SK-N-SH (cell line): ENCODE measurements around the gene PREB. TPM values are rescaled to one million over a fixed set of nuclear protein-coding genes. Genes with fewer than 3 reads are reported as not detected.

Source experiments
- CTCF ChIA-PET: fragments of 300-600, 350-600 bp; formaldehyde crosslinking; extraction: SDS; loops from one replicate; lab custom pipeline; 2021; lab: Yijun Ruan, JAX
- POLR2A ChIA-PET: fragments of 350-600 bp; sonication (Branson Sonifier 250); formaldehyde crosslinking; extraction: SDS; loops from one replicate; lab custom pipeline; 2020; ENCODE audit warnings: antibody characterized with exemption, inconsistent platforms; lab: Yijun Ruan, JAX
- DNase-seq: peaks from one replicate; pipeline ENCODE4 v3.0.0; 2012
- H2AFZ ChIP-seq: fragments of 200-600 bp; sonication (generic); 2 replicates; pipeline ENCODE4 v1.8.1; 2016; ENCODE audit warnings: antibody characterized with exemption, mild to moderate bottlenecking, low read depth
- H3F3A ChIP-seq: fragments of 200-600 bp; sonication (generic); replicated peaks from 2 replicates; pipeline ENCODE3; 2016; ENCODE audit warnings: antibody characterized with exemption, mild to moderate bottlenecking; ENCODE audit not compliant: insufficient read depth
- H3K27ac ChIP-seq, 2 experiments: fragments of 200-500 bp in 1 of 2; fragments of 200-600 bp in 1 of 2; sonication (Bioruptor generic) in 1 of 2; sonication (generic), shearing (Covaris generic) in 1 of 2; 2 replicates each; pipeline versions ENCODE4 v1.5.1 to v1.6.1; 2014 to 2016; ENCODE audit warnings: low read depth in 2 of 2, inconsistent platforms in 1 of 2, low read length in 1 of 2, mild to moderate bottlenecking in 1 of 2, mixed read lengths in 1 of 2
- H3K27me3 ChIP-seq: fragments of 200-600 bp; sonication (generic), shearing (Covaris generic); 2 replicates; pipeline ENCODE4 v1.6.1; 2016; ENCODE audit warnings: mixed run types; ENCODE audit not compliant: insufficient read depth
- H3K36me3 ChIP-seq, 2 experiments: fragments of 200-500 bp in 1 of 2; fragments of 200-600 bp in 1 of 2; sonication (Bioruptor generic) in 1 of 2; sonication (generic) in 1 of 2; replicated peaks in 1 of 2; 2 replicates each; pipeline versions ENCODE3 to v1.5.1; 2014 to 2016; ENCODE audit warnings: low read length in 1 of 2, mild to moderate bottlenecking in 1 of 2; ENCODE audit not compliant: insufficient read depth in 2 of 2, control insufficient read depth in 1 of 2
- H3K4me1 ChIP-seq, 2 experiments: fragments of 200-500 bp in 1 of 2; fragments of 200-600 bp in 1 of 2; sonication (Bioruptor generic) in 1 of 2; sonication (generic), shearing (Covaris generic) in 1 of 2; 2 replicates each; pipeline versions ENCODE4 v1.5.1 to v1.6.1; 2014 to 2016; ENCODE audit warnings: low read depth in 1 of 2, low read length in 1 of 2, mixed run types in 1 of 2; ENCODE audit not compliant: insufficient read depth in 2 of 2, control insufficient read depth in 1 of 2
- H3K4me2 ChIP-seq: fragments of 200-600 bp; sonication (generic), shearing (Covaris generic); 2 replicates; pipeline ENCODE4 v1.6.1; 2017; ENCODE audit warnings: mixed run types
- H3K4me3 ChIP-seq, 2 experiments: fragments of 200-500 bp in 1 of 2; fragments of 200-600 bp in 1 of 2; sonication (Bioruptor generic) in 1 of 2; sonication (generic), shearing (Covaris generic) in 1 of 2; 2 replicates each; pipeline versions ENCODE4 v1.5.1 to v1.8.1; 2014 to 2016; ENCODE audit warnings: low read depth in 2 of 2, inconsistent platforms in 1 of 2, low read length in 1 of 2, mild to moderate bottlenecking in 1 of 2, mixed read lengths in 1 of 2, moderate library complexity in 1 of 2
- H3K79me2 ChIP-seq: fragments of 200-600 bp; sonication (generic); 2 replicates; pipeline ENCODE4 v1.8.1; 2017; ENCODE audit warnings: mild to moderate bottlenecking; ENCODE audit not compliant: insufficient read depth
- H3K9ac ChIP-seq: fragments of 200-600 bp; sonication (generic); 2 replicates; pipeline ENCODE4 v1.6.1; 2017; ENCODE audit warnings: mixed run types
- H3K9me2 ChIP-seq: fragments of 200-600 bp; sonication (generic); 2 replicates; pipeline ENCODE4 v1.6.1; 2017; ENCODE audit warnings: mixed run types
- H3K9me3 ChIP-seq: fragments of 200-600 bp; sonication (generic); 2 replicates; pipeline ENCODE4 v1.6.1; 2017; ENCODE audit warnings: mixed run types, mild to moderate bottlenecking, moderate library complexity
- H4K20me1 ChIP-seq: fragments of 200-600 bp; sonication (generic); 2 replicates; pipeline ENCODE4 v1.6.1; 2017; ENCODE audit warnings: mild to moderate bottlenecking, mixed run types; ENCODE audit not compliant: insufficient read depth
- EP300 ChIP-seq, 2 experiments: IDR thresholded peaks; 2 replicates each; pipeline versions ENCODE4 v1.4.0 to v1.6.1; 2012; ENCODE audit warnings: borderline replicate concordance in 1 of 2, low read depth in 1 of 2, low read length in 1 of 2
- EZH2phosphoT487 ChIP-seq: fragments of 200-600 bp; sonication (generic); IDR thresholded peaks from 2 replicates; pipeline ENCODE4 v1.6.1; 2017; ENCODE audit warnings: low read depth, mixed run types, mild to moderate bottlenecking, antibody characterized with exemption, moderate library complexity, borderline replicate concordance
- GATA2 ChIP-seq: sonication (generic); formaldehyde crosslinking; IDR thresholded peaks from 2 replicates; pipeline ENCODE4 v1.5.0; 2020; ENCODE audit warnings: mild to moderate bottlenecking, missing genetic modification reagents
- MXI1 ChIP-seq: IDR thresholded peaks from 2 replicates; pipeline ENCODE4 v1.6.1; 2012; ENCODE audit warnings: mild to moderate bottlenecking, low read depth, low read length, improper control_type of control experiment
- POLR2AphosphoS5 ChIP-seq: IDR thresholded peaks from 2 replicates; pipeline ENCODE4 v1.6.1; 2012; ENCODE audit warnings: low read depth, low read length
- RAD21 ChIP-seq: IDR thresholded peaks from 2 replicates; pipeline ENCODE4 v1.6.1; 2012; ENCODE audit warnings: mild to moderate bottlenecking, low read length
- SMC3 ChIP-seq: IDR thresholded peaks from 2 replicates; pipeline ENCODE4 v1.6.1; 2012; ENCODE audit warnings: low read depth, low read length, improper control_type of control experiment
- WGBS: methylation state at CpG from one replicate; pipeline ENCODE4 v1.1.6; 2017; ENCODE audit warnings: low lambda C conversion rate; 5-methylcytosine and 5-hydroxymethylcytosine counted together
- polyA plus RNA-seq, 3 experiments: library from polyadenylated mRNA; depleted of rRNA; stranded (reverse); fragments of >200 nt; gene quantifications; 2 replicates each; pipeline ENCODE4 v1.2.3, GENCODE V29; 2012
- TF ChIP-seq, protein P1 (sequence below): IDR thresholded peaks from 2 replicates; pipeline ENCODE4 v1.4.0; 2012; ENCODE audit warnings: low read depth, borderline replicate concordance
- TF ChIP-seq, protein P2 (sequence below): IDR thresholded peaks from 2 replicates; pipeline ENCODE4; 2012
- TF ChIP-seq, protein P3 (sequence below): fragments of 200-600 bp; sonication (generic); IDR thresholded peaks from 2 replicates; pipeline ENCODE4 v1.6.1; 2017; ENCODE audit warnings: antibody characterized with exemption, mild to moderate bottlenecking, moderate library complexity

PREB gene
- polyA plus RNA-seq, 1 of the 3 experiments (the other 2 are of a cell fraction), result 47.9 TPM

DNA sequence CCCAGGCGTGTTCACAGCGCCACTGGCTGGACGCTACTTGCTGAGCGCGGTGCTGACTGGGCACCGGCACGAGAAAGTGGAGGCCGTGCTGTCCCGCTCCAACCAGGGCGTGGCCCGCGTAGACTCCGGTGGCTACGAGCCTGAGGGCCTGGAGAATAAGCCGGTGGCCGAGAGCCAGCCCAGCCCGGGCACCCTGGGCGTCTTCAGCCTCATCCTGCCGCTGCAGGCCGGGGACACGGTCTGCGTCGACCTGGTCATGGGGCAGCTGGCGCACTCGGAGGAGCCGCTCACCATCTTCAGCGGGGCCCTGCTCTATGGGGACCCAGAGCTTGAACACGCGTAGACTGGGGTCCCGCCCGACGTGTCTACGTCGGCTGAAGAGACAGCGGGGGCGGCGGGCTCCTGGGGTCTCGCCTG, 48.8 kb downstream of the PREB start:
- CTCF ChIA-PET, result interaction anchor here (0.9 to 14.6 kb wide), 30 partner anchors 9 to 475 kb away, joined by 3 to 227 read pairs (median 6); partner anchors contain the start of genes AGBL5, OST4 and TMEM214
- H3K4me2 ChIP-seq, result peak overlapping the region; percentile 89
- H4K20me1 ChIP-seq, result peaks cover 16% of the 10 kb centered on the region; the same call in 1 of the 2 replicates
- H3K27me3 ChIP-seq, result no peaks in the 10 kb centered on the region
- peaks cover 9% of the 10 kb centered on the region for H3K79me2 ChIP-seq
- TF ChIP-seq, protein P1, sequence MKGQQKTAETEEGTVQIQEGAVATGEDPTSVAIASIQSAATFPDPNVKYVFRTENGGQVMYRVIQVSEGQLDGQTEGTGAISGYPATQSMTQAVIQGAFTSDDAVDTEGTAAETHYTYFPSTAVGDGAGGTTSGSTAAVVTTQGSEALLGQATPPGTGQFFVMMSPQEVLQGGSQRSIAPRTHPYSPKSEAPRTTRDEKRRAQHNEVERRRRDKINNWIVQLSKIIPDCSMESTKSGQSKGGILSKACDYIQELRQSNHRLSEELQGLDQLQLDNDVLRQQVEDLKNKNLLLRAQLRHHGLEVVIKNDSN, result no peak
- TF ChIP-seq SMC3 (peak; percentile 50; the same call in 1 of the 2 replicates), EZH2phosphoT487 (no peak), RAD21 (peak; percentile 72), MXI1 (no peak), POLR2AphosphoS5 (peak; percentile 37; the same call in 1 of the 2 replicates)
- TF ChIP-seq, protein P2, sequence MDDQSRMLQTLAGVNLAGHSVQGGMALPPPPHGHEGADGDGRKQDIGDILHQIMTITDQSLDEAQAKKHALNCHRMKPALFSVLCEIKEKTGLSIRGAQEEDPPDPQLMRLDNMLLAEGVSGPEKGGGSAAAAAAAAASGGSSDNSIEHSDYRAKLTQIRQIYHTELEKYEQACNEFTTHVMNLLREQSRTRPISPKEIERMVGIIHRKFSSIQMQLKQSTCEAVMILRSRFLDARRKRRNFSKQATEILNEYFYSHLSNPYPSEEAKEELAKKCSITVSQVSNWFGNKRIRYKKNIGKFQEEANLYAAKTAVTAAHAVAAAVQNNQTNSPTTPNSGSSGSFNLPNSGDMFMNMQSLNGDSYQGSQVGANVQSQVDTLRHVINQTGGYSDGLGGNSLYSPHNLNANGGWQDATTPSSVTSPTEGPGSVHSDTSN, result 0 out of 2 replicates have a peak, but pooled peaks have one; percentile 13
- TF ChIP-seq, protein P3, sequence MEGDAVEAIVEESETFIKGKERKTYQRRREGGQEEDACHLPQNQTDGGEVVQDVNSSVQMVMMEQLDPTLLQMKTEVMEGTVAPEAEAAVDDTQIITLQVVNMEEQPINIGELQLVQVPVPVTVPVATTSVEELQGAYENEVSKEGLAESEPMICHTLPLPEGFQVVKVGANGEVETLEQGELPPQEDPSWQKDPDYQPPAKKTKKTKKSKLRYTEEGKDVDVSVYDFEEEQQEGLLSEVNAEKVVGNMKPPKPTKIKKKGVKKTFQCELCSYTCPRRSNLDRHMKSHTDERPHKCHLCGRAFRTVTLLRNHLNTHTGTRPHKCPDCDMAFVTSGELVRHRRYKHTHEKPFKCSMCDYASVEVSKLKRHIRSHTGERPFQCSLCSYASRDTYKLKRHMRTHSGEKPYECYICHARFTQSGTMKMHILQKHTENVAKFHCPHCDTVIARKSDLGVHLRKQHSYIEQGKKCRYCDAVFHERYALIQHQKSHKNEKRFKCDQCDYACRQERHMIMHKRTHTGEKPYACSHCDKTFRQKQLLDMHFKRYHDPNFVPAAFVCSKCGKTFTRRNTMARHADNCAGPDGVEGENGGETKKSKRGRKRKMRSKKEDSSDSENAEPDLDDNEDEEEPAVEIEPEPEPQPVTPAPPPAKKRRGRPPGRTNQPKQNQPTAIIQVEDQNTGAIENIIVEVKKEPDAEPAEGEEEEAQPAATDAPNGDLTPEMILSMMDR, result peak; percentile 50
- TF ChIP-seq, all 33 proteins: peak for 5
- POLR2A ChIA-PET, result interaction anchor here (0.6 to 6.7 kb wide), 7 partner anchors 11 to 196 kb away, joined by 3 to 63 read pairs (median 3); partner anchors contain the start of genes AGBL5, OST4 and TRIM54
- no peaks in the 10 kb centered on the region for H3K9me3 ChIP-seq
- H3F3A ChIP-seq, result peaks cover 7% of the 10 kb centered on the region
- peak overlapping the region; percentile 61; the same call in 1 of the 2 replicates for H3K9ac ChIP-seq
- H2AFZ ChIP-seq, result peak overlapping the region; percentile 74; the same call in 1 of the 2 replicates
- 15% methylated on average over 25 of the region's 38 CpGs for WGBS
- peak; percentile 83 for DNase-seq
- H3K27ac ChIP-seq, result peak overlapping the region; percentile 37 to 89; a peak in 3 of 4 replicates
- H3K4me3 ChIP-seq, result peak overlapping the region; percentile 50 to 65
- H3K9me2 ChIP-seq, result no peaks in the 10 kb centered on the region
- H3K36me3 ChIP-seq, result peaks cover 9 to 38% of the 10 kb centered on the region in 2 experiments
- H3K4me1 ChIP-seq, result peaks cover 13 to 50% of the 10 kb centered on the region in 2 experiments

DNA sequence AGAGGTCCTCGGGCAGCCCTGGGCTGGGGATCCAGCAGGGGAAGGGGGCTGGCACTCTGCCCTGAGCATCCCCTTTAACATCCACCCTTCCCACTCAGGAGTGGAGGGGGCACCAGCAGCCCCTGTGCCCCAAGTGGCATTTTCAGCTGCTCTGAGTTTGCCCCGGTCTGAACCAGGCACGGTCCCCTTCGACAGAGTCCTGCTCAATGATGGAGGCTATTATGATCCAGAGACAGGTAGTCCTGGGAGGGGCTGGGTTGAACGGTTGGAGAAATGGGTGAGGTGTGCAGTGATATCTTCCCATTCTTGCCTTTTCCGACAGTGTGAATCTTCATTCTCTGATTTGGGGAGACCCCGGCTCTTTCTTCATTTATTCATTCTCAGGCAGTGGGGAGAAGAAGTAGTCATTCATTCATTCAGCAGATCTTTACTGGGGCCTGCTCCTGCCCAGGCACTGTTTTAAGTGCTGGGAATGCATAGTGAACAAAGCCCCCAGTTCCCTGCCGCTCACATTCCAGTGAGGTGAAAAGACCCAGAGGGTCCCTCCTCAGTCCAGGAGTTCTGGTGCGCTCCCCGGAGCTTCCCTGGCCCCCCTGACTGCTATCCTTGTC, 49.3 kb downstream of the PREB start:
- H3K4me3 ChIP-seq, result peak overlapping the region; percentile 50 to 65; a peak in 2 of 4 replicates
- peak overlapping the region in 1 of 2 experiments; percentile 89; a peak in 2 of 4 replicates for H3K27ac ChIP-seq
- POLR2A ChIA-PET, result interaction anchor here (0.6 to 6.7 kb wide), 7 partner anchors 11 to 197 kb away, joined by 3 to 63 read pairs (median 3); partner anchors contain the start of genes AGBL5, OST4 and TRIM54
- H3K9me3 ChIP-seq, result no peaks in the 10 kb centered on the region
- H3K9ac ChIP-seq, result no peak overlapping the region
- peaks cover 16% of the 10 kb centered on the region; the same call in 1 of the 2 replicates for H4K20me1 ChIP-seq
- no peak overlapping the region for H2AFZ ChIP-seq
- WGBS, result 71% methylated on average over 10 of the region's 10 CpGs
- no peak for DNase-seq
- no peaks in the 10 kb centered on the region for H3K27me3 ChIP-seq
- TF ChIP-seq EP300 (IDR thresholded peaks at IDR 0.05; ENCODE audit: borderline replicate concordance in 1 of 2, low read depth in 1 of 2, low read length in 1 of 2) (no peak), GATA2 (CRISPR knock-in tag) (no peak)
- TF ChIP-seq, all 33 proteins: peak for 0
- Histone ChIP-seq H3K79me2 (peaks cover 14% of the 10 kb centered on the region), H3K4me2 (peak overlapping the region; percentile 89; the same call in 1 of the 2 replicates), H3K36me3 (peaks cover 13 to 38% of the 10 kb centered on the region in 2 experiments), H3K9me2 (no peaks in the 10 kb centered on the region), H3F3A (peaks cover 7% of the 10 kb centered on the region), H3K4me1 (peaks cover 18 to 55% of the 10 kb centered on the region in 2 experiments)
- CTCF ChIA-PET, result interaction anchor here (0.9 to 14.6 kb wide), 29 partner anchors 8 to 476 kb away, joined by 3 to 227 read pairs (median 6); partner anchors contain the start of genes AGBL5, OST4 and TMEM214
